Measurements from ENCODE around the gene METTL26. TPM values are rescaled to one million over a fixed set of nuclear protein-coding genes. Genes with fewer than 3 reads are reported as not detected.

The METTL26 gene
- total RNA-seq, 1 experiment from 2014 or later = 150 TPM

GRCh38 chr16:638034-638543 is 2.0 kb upstream of the METTL26 start:
- DNase-seq (ENCODE audit: low read depth) = no peak

GRCh38 chr16:637081-638018 is 1.2 kb upstream of the METTL26 start:
- peak; percentile 29 for DNase-seq (ENCODE audit: low read depth)

- no peak for DNase-seq (ENCODE audit: low read depth)
These were observed 416 bp downstream of the METTL26 start for GRCh38 chr16:635573-636205.

GRCh38 chr16:634996-635395 is 1.1 kb downstream of the METTL26 start:
- no peak for DNase-seq (ENCODE audit: low read depth)

- no peak for DNase-seq (ENCODE audit: low read depth)
These were observed 1.9 kb downstream of the METTL26 start for GRCh38 chr16:634051-634670.

- no peak for DNase-seq (ENCODE audit: low read depth)
These were observed 2.6 kb downstream of the METTL26 start for GRCh38 chr16:633336-634050.

GRCh38 chr16:632486-633335 is 3.4 kb downstream of the METTL26 start:
- DNase-seq (ENCODE audit: low read depth) = no peak

- no peak for DNase-seq (ENCODE audit: low read depth)
These were observed 4.2 kb downstream of the METTL26 start for GRCh38 chr16:631808-632358.

- no peak for DNase-seq (ENCODE audit: low read depth)
These were observed 5.2 kb downstream of the METTL26 start, which contains the start of gene WFIKKN1 for GRCh38 chr16:630815-631405. Gene WFIKKN1, plus strand, starts transcription at chr16:630985. Its CDS starts 269 bp downstream, at chr16:631254.

- DNase-seq (ENCODE audit: low read depth) = no peak
These were observed 5.8 kb downstream of the METTL26 start for GRCh38 chr16:630249-630814.

GRCh38 chr16:629833-630248 is 6.3 kb downstream of the METTL26 start:
- DNase-seq (ENCODE audit: low read depth) = no peak

GRCh38 chr16:629185-629832 is 6.8 kb downstream of the METTL26 start:
- DNase-seq (ENCODE audit: low read depth) = no peak

- DNase-seq (ENCODE audit: low read depth) = no peak
These were observed 7.6 kb downstream of the METTL26 start for GRCh38 chr16:628321-629061.

GRCh38 chr16:627454-628239 is 8.5 kb downstream of the METTL26 start:
- peak; percentile 36 for DNase-seq (ENCODE audit: low read depth)

- DNase-seq (ENCODE audit: low read depth) = peak; percentile 98
These were observed 9.2 kb downstream of the METTL26 start for GRCh38 chr16:626787-627453.

- DNase-seq (ENCODE audit: low read depth) = no peak
These were observed 9.9 kb downstream of the METTL26 start for GRCh38 chr16:625977-626765.
